Activated naive CD4-positive, alpha-beta T cell treated with anti-CD3 and anti-CD28 coated beads, Interleukin-2, amount 10 ng/mL, durations not matched to agents 5 hours and 36 hours (primary cell): Measurements from ENCODE around the gene CYP1A1. TPM values are rescaled to one million over a fixed set of nuclear protein-coding genes. Genes with fewer than 3 reads are reported as not detected.

Experiments
- total RNA-seq, 2 experiments: library from RNA; stranded (reverse); gene quantifications; one replicate each; pipeline ENCODE4 v1.2.3, GENCODE V29; 2021

The CYP1A1 gene, protein sequence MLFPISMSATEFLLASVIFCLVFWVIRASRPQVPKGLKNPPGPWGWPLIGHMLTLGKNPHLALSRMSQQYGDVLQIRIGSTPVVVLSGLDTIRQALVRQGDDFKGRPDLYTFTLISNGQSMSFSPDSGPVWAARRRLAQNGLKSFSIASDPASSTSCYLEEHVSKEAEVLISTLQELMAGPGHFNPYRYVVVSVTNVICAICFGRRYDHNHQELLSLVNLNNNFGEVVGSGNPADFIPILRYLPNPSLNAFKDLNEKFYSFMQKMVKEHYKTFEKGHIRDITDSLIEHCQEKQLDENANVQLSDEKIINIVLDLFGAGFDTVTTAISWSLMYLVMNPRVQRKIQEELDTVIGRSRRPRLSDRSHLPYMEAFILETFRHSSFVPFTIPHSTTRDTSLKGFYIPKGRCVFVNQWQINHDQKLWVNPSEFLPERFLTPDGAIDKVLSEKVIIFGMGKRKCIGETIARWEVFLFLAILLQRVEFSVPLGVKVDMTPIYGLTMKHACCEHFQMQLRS
- total RNA-seq, result 1 to 10 TPM; 5.6 to 6.0 TPM

DNA sequence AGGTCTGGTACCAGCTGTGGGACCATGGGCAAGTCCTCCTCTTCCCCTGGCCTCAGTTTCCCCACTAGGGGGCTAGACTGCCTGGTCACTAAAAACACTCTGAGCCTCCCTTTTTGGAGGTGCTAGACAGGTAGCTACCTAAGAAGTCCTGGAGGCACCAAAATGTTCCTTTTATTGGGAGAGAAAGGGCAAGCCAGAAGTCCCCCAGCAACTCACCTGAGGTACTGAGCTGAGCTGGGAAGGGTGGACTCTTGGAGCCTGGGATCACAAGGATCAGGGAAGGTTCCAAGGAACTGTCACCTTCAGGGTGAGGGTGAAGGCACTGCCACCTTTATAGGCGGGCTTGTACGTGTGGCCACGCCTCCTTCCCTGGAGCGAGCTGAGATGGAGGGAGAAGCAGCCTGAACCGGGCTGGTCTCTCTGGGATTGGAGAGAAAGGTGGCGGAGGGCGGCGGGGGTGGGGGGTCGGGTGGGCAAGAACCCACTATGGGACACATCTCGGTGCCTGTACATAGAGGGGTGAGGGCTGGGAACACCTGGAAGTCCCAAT, at the start of gene CYP1A1:
CYP1A1 (minus strand) TSS at position 304 of the 550 bp plus-strand sequence. CDS start 2,431 bp downstream, outside the sequence.

DNA sequence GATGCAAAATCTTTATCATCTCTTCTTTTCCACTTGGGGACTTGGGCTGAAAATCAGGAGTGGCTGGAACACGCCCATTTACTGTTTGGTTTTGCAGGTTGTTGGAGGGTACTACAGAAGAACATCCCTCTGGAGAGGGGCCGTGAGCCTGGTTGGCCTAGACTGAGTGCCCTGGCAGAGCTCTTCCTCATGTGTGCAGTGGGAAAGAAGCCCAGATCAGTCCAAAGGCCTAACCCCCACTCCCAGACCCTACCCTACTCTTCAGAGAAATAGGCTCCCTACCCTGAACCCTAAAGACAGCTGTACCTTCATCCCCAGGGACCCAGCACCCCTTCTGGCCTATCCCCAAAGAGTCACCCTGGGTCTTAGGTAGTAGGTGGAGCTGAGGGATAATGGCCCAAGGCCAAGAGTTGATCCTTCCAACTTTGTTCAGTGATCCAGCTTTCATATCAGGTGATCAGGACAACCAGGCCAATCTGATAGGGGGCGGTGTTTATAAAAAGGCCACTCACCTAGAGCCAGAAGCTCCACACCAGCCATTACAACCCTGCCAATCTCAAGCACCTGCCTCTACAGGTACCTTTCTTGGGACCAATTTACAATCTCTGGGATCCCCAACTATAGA, 23.1 kb upstream of the CYP1A1 start, which contains the start of gene CYP1A2:
CYP1A2 (plus strand) TSS at position 524 of the 625 bp plus-strand sequence. CDS start 894 bp downstream, outside the sequence.

DNA sequence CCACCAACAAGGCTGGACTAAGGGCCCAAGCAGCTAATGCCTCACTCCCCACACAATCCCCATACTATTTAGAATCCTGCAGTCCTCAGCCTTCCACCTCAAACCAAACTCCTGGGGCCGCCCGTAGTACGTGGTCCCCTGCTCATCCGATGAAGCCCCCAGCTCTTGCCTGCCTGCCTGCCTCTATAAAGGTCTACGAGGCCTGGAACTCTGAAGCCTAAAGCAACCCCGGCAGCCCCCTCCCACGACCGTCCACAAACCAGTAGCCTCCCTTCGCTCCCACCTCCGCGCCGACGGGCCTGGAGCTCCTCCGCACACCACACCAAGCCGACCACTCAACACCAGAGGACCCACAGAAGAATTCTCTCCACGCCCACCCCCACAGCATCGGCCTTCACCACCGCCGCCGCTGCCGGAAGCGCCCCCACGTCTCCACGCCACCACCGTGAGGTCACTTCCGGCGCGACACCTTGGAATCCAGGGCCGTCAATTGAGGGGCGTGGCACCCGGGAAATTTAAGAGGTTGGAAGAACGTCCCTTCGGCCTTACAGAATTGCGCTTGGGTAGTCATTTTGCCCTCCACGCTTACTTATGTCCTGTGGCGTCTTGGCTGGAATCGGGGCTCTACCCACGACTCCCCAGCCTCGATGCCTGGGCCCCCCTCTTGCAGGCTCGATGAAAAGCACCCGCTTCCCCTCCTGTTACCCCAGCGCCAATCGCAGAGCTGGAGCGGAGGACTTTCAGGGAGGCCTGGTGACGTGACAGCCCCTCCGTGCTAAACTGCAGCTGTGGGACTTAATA, 29.5 kb downstream of the CYP1A1 start, which contains the start of gene EDC3:
EDC3 (minus strand) TSS at position 428 of the 801 bp plus-strand sequence. CDS start 20,900 bp downstream, outside the sequence.

Other genes starting within 250 kb of the CYP1A1 start
- 10 to 100 TPM; 36.5 to 39.2 TPM for gene ARID3B, start 184.3 kb downstream of the CYP1A1 start, total RNA-seq
- 100 to 1,000 TPM; 122 to 125 TPM for gene CLK3, start 109.7 kb downstream of the CYP1A1 start, total RNA-seq
- 10 to 100 TPM; 37.0 to 38.7 TPM for gene EDC3, start 29.5 kb downstream of the CYP1A1 start, total RNA-seq
- not detected for gene CYP1A2, start 23.3 kb upstream of the CYP1A1 start, total RNA-seq
- gene CSK, start 56.6 kb upstream of the CYP1A1 start, total RNA-seq, result 100 to 1,000 TPM; 313 to 324 TPM
- gene LMAN1L, start 87.3 kb upstream of the CYP1A1 start, total RNA-seq, result under 1 TPM; 0.38 to 0.67 TPM
- gene CPLX3, start 101.1 kb upstream of the CYP1A1 start, total RNA-seq, result under 1 TPM in 1 of 2 experiments, not detected in 1; 0.12 TPM
- 10 to 100 TPM; 67.0 to 71.4 TPM for gene ULK3, start 117.6 kb upstream of the CYP1A1 start, total RNA-seq
- gene SCAMP2, start 147.8 kb upstream of the CYP1A1 start, total RNA-seq, result 100 to 1,000 TPM; 106 to 111 TPM
- 10 to 100 TPM; 94.1 to 99.3 TPM for gene MPI, start 164.5 kb upstream of the CYP1A1 start, total RNA-seq
- gene FAM219B, start 181.3 kb upstream of the CYP1A1 start, total RNA-seq, result 10 to 100 TPM; 83.6 to 89.5 TPM
- gene COX5A, start 212.5 kb upstream of the CYP1A1 start, total RNA-seq, result 100 to 1,000 TPM; 209 to 216 TPM
- gene RPP25, start 231.2 kb upstream of the CYP1A1 start, total RNA-seq, result 1 to 10 TPM; 5.5 to 5.7 TPM